GM12872 (cell line): ENCODE measurements around the gene RPS19BP1.

ENCODE experiments used
- TF ChIP-seq, protein P1 (sequence below): IDR thresholded peaks from 3 replicates; pipeline ENCODE4 v1.5.1; 2011; ENCODE audit warnings: low read depth, mild to moderate bottlenecking, low read length, moderate library complexity; ENCODE audit not compliant: insufficient read depth

The RPS19BP1 gene

DNA sequence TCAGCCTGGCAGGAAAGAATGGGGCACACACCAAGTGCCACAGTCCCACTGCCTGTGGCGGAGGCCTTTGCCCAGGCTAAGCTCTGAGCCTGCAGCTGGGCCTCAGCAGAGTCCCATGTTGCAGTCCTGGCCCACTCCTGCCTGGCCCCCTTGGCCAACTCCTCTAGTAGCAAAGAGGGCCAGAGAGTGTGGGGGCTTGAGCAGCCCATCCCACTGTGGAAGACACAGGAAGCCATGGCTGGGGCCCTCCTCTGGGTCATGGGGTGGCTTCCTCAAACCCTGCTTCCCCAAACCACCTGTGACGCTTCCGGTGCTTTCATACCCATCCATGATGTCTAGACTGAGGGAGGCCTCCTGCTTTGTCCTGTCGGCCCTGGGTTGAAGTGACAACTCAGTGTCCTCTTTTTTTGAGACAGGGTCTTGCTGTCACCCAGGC, 5.8 kb downstream of the RPS19BP1 start:
- TF ChIP-seq, protein P1, sequence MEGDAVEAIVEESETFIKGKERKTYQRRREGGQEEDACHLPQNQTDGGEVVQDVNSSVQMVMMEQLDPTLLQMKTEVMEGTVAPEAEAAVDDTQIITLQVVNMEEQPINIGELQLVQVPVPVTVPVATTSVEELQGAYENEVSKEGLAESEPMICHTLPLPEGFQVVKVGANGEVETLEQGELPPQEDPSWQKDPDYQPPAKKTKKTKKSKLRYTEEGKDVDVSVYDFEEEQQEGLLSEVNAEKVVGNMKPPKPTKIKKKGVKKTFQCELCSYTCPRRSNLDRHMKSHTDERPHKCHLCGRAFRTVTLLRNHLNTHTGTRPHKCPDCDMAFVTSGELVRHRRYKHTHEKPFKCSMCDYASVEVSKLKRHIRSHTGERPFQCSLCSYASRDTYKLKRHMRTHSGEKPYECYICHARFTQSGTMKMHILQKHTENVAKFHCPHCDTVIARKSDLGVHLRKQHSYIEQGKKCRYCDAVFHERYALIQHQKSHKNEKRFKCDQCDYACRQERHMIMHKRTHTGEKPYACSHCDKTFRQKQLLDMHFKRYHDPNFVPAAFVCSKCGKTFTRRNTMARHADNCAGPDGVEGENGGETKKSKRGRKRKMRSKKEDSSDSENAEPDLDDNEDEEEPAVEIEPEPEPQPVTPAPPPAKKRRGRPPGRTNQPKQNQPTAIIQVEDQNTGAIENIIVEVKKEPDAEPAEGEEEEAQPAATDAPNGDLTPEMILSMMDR: no peak

DNA sequence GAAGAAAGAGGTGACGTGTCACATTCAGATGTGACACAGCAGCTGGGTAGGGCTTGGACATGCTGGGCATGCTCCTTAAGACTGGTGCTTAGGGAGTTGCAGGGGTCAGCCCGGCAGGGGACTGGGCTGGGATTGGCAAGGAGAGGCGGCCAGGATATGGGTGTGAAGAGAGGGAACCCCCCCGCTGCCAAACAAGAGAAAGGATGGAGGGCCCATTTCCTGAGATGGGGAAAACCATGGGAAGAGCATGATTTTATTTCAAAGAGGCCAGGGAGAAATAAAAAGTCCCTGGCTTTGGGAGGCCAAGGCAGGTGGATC, 6.9 kb downstream of the RPS19BP1 start:
- TF ChIP-seq, protein P1: no peak

DNA sequence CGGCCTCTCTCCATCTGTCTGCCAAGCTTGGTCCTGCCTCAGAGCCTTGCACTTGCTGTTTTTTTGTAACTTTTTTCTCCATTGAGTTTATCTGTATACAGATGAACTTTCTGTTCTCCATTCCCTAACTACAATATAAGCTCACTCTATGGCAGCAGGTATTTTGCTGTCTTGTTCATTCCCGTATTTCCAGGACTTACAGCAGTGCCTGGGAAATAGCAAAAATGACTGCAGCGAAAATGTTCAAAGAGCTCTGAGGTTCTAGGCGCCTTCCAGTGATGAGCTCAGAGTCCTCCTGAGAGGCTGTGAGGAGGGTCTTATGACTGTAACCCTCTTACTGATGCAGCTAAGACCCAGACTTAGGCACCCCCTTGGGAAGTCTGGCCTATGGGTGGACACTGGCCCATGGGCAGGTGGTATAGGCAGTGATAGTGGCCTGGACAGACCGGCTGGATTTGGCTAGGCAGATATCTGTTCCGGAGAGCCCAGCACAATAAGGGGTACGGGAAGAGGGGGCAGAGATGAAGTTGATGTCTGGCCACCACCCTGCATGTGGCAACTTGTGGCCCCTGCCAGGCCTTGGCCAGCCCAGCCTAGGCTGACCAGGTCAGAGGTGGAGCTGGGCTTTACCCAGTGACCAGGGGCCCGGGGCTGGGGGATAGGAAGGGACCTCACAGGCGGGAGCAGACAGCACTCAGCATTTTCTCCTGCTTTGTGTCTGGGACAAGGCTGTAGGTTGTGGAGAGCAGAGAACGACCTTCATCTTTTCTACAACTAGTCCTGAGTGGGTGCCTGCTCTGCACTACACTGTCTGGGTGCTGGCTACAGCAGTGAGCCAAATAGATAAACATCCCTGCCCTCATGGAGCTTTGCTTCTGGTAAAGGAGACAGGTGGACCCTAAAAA, 7.5 kb downstream of the RPS19BP1 start:
- TF ChIP-seq, protein P1: no peak

DNA sequence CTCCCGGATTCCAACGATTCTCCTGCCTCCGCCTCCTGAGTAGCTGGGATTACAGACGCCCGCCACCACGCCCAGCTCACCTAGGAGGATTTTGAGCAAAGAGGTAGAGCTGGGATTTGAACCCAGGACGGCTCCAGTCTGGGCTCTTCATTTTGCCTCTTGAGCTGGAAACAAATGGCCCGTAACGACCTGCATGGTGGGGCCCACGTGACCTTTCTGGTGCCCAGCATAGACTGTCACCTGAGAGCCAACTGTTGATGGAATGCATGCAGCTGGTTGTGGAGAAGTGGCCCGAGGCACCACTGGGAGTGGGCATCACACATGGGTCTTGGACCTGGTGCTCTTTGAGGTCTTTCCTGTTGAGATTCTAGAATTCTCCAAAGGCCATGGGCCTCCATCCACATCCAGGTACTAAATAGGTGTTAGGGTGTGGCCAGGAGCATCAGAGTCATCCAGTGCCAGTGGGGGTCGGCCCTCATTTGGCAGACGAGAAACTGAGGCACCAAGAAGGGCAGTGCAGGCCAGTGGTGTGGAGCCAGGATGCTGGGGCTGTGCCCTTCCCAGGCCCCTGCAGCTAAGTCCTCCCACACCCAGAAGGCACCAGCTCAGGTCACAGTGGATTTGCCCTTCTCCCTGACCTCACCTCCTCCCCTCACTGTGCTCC, 8.3 kb downstream of the RPS19BP1 start:
- TF ChIP-seq, protein P1: no peak

DNA sequence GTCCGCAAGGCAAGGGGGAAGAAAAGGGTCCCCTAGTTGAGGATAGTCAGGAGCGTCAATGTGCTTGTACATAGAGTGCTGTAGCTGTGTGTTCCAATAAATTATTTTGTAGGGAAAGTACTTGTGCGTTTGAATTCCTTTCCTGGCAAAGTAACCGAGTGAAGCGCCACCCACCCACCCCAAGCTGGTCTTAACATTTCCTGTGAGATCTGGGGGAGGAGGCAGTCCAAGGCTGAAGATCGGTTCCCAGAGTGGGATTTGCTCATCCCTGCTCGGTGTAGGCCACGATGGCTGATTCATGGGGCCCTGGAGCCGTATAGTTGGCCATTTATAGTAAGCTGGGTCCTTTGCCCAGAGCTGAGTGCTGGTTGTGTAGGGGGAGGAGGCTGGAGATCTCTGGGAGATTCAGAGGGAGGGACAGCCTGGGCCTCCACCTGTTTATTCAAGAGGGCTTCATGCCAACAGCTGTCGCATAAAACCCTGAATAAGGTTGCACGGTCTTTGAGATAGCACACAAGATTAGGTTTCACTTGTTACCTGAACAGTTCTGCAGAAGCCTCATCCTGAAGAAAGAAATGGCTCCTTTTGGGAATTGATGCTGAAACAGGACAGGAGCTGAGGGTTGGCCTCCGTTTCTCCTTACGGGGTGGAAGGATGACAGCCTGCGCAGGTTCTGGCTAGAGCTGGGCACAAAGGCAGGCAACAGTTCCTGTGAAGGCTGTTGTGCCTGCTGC, 9.8 kb downstream of the RPS19BP1 start:
- TF ChIP-seq, protein P1: no peak

DNA sequence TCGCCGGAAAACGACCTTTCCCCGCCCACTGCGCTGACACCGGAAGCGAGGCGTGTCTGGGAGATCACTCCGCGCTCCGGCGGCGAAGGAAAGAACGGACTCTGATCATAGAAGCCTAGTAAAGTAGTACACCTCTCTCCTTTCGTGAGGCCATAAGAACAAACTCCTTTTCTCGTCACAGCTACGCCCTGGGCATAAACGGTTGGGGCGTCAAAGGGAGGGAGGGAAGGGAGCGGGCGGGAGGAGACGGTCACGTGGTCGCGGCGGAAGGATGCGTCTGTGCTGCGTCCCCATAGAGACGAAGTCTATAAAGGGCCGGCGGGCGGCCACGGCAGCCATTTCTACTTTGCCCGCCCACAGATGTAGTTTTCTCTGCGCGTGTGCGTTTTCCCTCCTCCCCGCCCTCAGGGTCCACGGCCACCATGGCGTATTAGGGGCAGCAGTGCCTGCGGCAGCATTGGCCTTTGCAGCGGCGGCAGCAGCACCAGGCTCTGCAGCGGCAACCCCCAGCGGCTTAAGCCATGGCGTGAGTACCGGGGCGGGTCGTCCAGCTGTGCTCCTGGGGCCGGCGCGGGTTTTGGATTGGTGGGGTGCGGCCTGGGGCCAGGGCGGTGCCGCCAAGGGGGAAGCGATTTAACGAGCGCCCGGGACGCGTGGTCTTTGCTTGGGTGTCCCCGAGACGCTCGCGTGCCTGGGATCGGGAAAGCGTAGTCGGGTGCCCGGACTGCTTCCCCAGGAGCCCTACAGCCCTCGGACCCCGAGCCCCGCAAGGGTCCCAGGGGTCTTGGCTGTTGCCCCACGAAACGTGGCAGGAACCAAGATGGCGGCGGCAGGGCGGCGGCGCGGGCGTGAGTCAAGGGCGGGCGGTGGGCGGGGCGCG, 12.1 kb downstream of the RPS19BP1 start, which contains the start of gene ATF4:
TSS of gene ATF4 (plus strand) at position 337 of the 880 bp plus-strand sequence. CDS start 884 bp downstream, outside the sequence.
- TF ChIP-seq, protein P1: no peak
